Measurements from ENCODE around the gene PRMT2.

DNA sequence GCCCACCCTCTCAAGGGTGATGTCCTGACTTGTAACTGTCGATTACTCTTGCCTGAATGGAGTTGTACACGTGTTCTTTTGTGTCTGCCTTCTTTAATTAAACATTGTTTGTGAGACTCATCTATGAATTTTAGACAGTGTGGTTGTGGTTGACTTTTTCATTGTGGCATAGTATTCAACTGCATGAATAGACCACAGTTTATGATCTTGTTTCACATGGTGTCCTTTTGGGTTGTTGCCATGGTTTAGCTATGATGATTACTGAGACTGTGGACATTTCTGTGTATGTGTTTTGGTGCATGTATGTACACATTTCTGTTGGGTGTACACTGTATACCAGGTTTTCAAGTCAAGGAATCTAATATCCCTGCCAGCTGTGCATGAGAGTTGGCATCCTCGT is 30.1 kb downstream of the PRMT2 start:
- TF ChIP-seq RAD21 (conservative IDR thresholded peaks at IDR 0.05 in 1 of 2, IDR thresholded peaks at IDR 0.05 in 1 of 2) (no peak), HOXA7 (CRISPR knock-in tag; IDR thresholded peaks at IDR 0.05) (no peak), ZFP36 (IDR thresholded peaks at IDR 0.05; ENCODE audit: borderline replicate concordance, partially characterized antibody) (no peak)
- TF ChIP-seq, protein P1, sequence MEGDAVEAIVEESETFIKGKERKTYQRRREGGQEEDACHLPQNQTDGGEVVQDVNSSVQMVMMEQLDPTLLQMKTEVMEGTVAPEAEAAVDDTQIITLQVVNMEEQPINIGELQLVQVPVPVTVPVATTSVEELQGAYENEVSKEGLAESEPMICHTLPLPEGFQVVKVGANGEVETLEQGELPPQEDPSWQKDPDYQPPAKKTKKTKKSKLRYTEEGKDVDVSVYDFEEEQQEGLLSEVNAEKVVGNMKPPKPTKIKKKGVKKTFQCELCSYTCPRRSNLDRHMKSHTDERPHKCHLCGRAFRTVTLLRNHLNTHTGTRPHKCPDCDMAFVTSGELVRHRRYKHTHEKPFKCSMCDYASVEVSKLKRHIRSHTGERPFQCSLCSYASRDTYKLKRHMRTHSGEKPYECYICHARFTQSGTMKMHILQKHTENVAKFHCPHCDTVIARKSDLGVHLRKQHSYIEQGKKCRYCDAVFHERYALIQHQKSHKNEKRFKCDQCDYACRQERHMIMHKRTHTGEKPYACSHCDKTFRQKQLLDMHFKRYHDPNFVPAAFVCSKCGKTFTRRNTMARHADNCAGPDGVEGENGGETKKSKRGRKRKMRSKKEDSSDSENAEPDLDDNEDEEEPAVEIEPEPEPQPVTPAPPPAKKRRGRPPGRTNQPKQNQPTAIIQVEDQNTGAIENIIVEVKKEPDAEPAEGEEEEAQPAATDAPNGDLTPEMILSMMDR (IDR thresholded peaks at IDR 0.05), result no peak
- TF ChIP-seq, protein P2, sequence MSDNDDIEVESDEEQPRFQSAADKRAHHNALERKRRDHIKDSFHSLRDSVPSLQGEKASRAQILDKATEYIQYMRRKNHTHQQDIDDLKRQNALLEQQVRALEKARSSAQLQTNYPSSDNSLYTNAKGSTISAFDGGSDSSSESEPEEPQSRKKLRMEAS (IDR thresholded peaks at IDR 0.05), result no peak
- TF ChIP-seq, protein P3, sequence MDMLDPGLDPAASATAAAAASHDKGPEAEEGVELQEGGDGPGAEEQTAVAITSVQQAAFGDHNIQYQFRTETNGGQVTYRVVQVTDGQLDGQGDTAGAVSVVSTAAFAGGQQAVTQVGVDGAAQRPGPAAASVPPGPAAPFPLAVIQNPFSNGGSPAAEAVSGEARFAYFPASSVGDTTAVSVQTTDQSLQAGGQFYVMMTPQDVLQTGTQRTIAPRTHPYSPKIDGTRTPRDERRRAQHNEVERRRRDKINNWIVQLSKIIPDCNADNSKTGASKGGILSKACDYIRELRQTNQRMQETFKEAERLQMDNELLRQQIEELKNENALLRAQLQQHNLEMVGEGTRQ (IDR thresholded peaks at IDR 0.05), result no peak

Measured in A549 (cell line).